Trophoblast cell (in vitro differentiated cells and primary cell): ENCODE data around the gene STRIP1.

Experiments used
- DNase-seq, 2 donors: peaks; one replicate each; pipeline ENCODE4 v3.0.0-alpha.2; 2016
- H2AFZ ChIP-seq: 2 replicates; pipeline ENCODE4 v1.6.1; 2013; ENCODE audit warnings: low read length, moderate library complexity, mild to moderate bottlenecking; ENCODE audit not compliant: insufficient read depth, poor library complexity
- H2AK5ac ChIP-seq: 2 replicates; pipeline ENCODE4 v1.6.1; 2013; ENCODE audit warnings: mild to moderate bottlenecking, low read length
- H2BK120ac ChIP-seq: 2 replicates; pipeline ENCODE4 v1.6.1; 2013; ENCODE audit warnings: low read length, mild to moderate bottlenecking, moderate library complexity; ENCODE audit not compliant: insufficient read depth, poor library complexity
- H2BK12ac ChIP-seq: 2 replicates; pipeline ENCODE4 v1.6.1; 2013; ENCODE audit warnings: mild to moderate bottlenecking, low read length, moderate library complexity
- H2BK5ac ChIP-seq: 2 replicates; pipeline ENCODE4 v1.6.1; 2013; ENCODE audit warnings: low read length, low read depth, moderate library complexity, mild to moderate bottlenecking; ENCODE audit not compliant: poor library complexity
- H3K14ac ChIP-seq: 2 replicates; pipeline ENCODE4 v1.6.1; 2013; ENCODE audit warnings: mild to moderate bottlenecking, low read length
- H3K18ac ChIP-seq: 2 replicates; pipeline ENCODE4 v1.6.1; 2013; ENCODE audit warnings: mild to moderate bottlenecking, low read length
- H3K23ac ChIP-seq: 2 replicates; pipeline ENCODE4 v1.6.1; 2013; ENCODE audit warnings: low read length
- H3K27ac ChIP-seq: 2 replicates; pipeline ENCODE4 v1.5.1; 2013; ENCODE audit warnings: low read depth, mild to moderate bottlenecking, inconsistent platforms, low read length, moderate library complexity
- H3K27me3 ChIP-seq: 2 replicates; pipeline ENCODE4 v1.6.1; 2013; ENCODE audit warnings: inconsistent platforms, mild to moderate bottlenecking, low read length, moderate library complexity; ENCODE audit not compliant: insufficient read depth
- H3K36me3 ChIP-seq, 2 experiments: 1 replicate in 1 of 2; 2 replicates in 1 of 2; pipeline ENCODE4 v1.6.1; 2013; ENCODE audit warnings: low read length in 2 of 2, mild to moderate bottlenecking in 2 of 2, moderate library complexity in 1 of 2; ENCODE audit not compliant: insufficient read depth in 2 of 2, control insufficient read depth in 1 of 2
- H3K4ac ChIP-seq: 2 replicates; pipeline ENCODE4 v1.6.1; 2013; ENCODE audit warnings: low read depth, mild to moderate bottlenecking, low read length, moderate library complexity
- H3K4me1 ChIP-seq, 2 experiments: 1 replicate in 1 of 2; 2 replicates in 1 of 2; pipeline ENCODE4 v1.6.1; 2013; ENCODE audit warnings: low read length in 2 of 2, mild to moderate bottlenecking in 2 of 2, moderate library complexity in 1 of 2; ENCODE audit not compliant: insufficient read depth in 2 of 2, control insufficient read depth in 1 of 2
- H3K4me2 ChIP-seq: 2 replicates; pipeline ENCODE4 v1.6.1; 2013; ENCODE audit warnings: inconsistent platforms, mild to moderate bottlenecking, low read length, moderate library complexity
- H3K4me3 ChIP-seq: 2 replicates; pipeline ENCODE4 v1.5.1; 2013; ENCODE audit warnings: mild to moderate bottlenecking, low read depth, low read length, inconsistent platforms
- H3K79me1 ChIP-seq: one replicate; pipeline ENCODE4 v1.6.1; 2013; ENCODE audit warnings: low read length
- H3K79me2 ChIP-seq: 2 replicates; pipeline ENCODE4 v1.6.1; 2013; ENCODE audit warnings: low read length, mild to moderate bottlenecking; ENCODE audit not compliant: control insufficient read depth, insufficient read depth, poor library complexity
- H3K9ac ChIP-seq: 2 replicates; pipeline ENCODE4 v1.6.1; 2013; ENCODE audit warnings: mild to moderate bottlenecking, low read length
- H3K9me3 ChIP-seq: 2 replicates; pipeline ENCODE4 v1.6.1; 2013; ENCODE audit warnings: low read depth, mild to moderate bottlenecking, control low read depth, inconsistent platforms, low read length; ENCODE audit not compliant: insufficient read depth
- H4K12ac ChIP-seq: 2 replicates; pipeline ENCODE4 v1.6.1; 2013; ENCODE audit warnings: low read depth, mild to moderate bottlenecking, low read length, moderate library complexity
- H4K8ac ChIP-seq: 2 replicates; pipeline ENCODE4 v1.6.1; 2013; ENCODE audit warnings: low read depth, mild to moderate bottlenecking, low read length, moderate library complexity
- H4K91ac ChIP-seq: one replicate; pipeline ENCODE4 v1.6.1; 2013; ENCODE audit warnings: low read depth, mild to moderate bottlenecking, low read length, moderate library complexity
- WGBS: extraction: QIAGEN DNeasy Blood & Tissue Kit; methylation state at CpG from one replicate; pipeline ENCODE4 v1.1.7; 2013; ENCODE audit warnings: missing lambda C conversion rate; ENCODE audit not compliant: insufficient read length, insufficient coverage; ENCODE audit errors: extremely low coverage; 5-methylcytosine and 5-hydroxymethylcytosine counted together

Gene STRIP1

GRCh38 chr1:110011527-110012041, 22.8 kb upstream of the STRIP1 start:
- no peak overlapping the region for H4K91ac ChIP-seq
- no peak overlapping the region for H3K27ac ChIP-seq
- H3K9ac ChIP-seq, result no peak overlapping the region
- no peak overlapping the region for H3K4me2 ChIP-seq
- no peaks in the 10 kb centered on the region for H3K79me1 ChIP-seq
- H4K8ac ChIP-seq, result no peak overlapping the region
- no CpG with 5 or more reads among the region's 2 CpGs for WGBS
- H3K4me3 ChIP-seq, result no peak overlapping the region
- H2BK120ac ChIP-seq, result no peak overlapping the region
- no peak overlapping the region for H4K12ac ChIP-seq
- no peak overlapping the region for H2BK5ac ChIP-seq
- H3K4me1 ChIP-seq, result peaks cover 2 to 6% of the 10 kb centered on the region in 2 experiments
- H3K23ac ChIP-seq, result no peak overlapping the region
- no peak overlapping the region for H2AK5ac ChIP-seq
- H3K9me3 ChIP-seq, result no peaks in the 10 kb centered on the region
- H3K36me3 ChIP-seq, result peaks cover 18 to 34% of the 10 kb centered on the region in 2 experiments
- H3K14ac ChIP-seq, result no peak overlapping the region
- no peak overlapping the region for H3K18ac ChIP-seq
- no peaks in the 10 kb centered on the region for H3K27me3 ChIP-seq
- H2BK12ac ChIP-seq, result no peak overlapping the region
- H3K4ac ChIP-seq, result no peak overlapping the region
- H3K79me2 ChIP-seq, result peaks cover 2% of the 10 kb centered on the region
- H2AFZ ChIP-seq, result no peak overlapping the region
- DNase-seq, result peak; percentile 33 to 64

GRCh38 chr1:110012100-110012780, 22.2 kb upstream of the STRIP1 start:
- H3K79me2 ChIP-seq, result no peaks in the 10 kb centered on the region
- no peak overlapping the region for H3K4ac ChIP-seq
- no CpG with 5 or more reads among the region's 6 CpGs for WGBS

GRCh38 chr1:110017792-110018191, 16.6 kb upstream of the STRIP1 start:
- no peak overlapping the region for H3K9ac ChIP-seq
- H3K27me3 ChIP-seq, result no peaks in the 10 kb centered on the region
- no peak overlapping the region for H4K12ac ChIP-seq
- no peak overlapping the region for H3K4ac ChIP-seq
- no peak overlapping the region for H2BK120ac ChIP-seq
- H4K8ac ChIP-seq, result no peak overlapping the region
- H3K79me2 ChIP-seq, result no peaks in the 10 kb centered on the region
- peaks cover 27 to 62% of the 10 kb centered on the region in 2 experiments for H3K36me3 ChIP-seq
- WGBS, result no CpG with 5 or more reads among the region's 3 CpGs
- no peak overlapping the region for H3K18ac ChIP-seq
- H2BK5ac ChIP-seq, result no peak overlapping the region
- H3K27ac ChIP-seq, result no peak overlapping the region
- DNase-seq, result peak; percentile 43 to 83
- no peak overlapping the region for H4K91ac ChIP-seq
- H2BK12ac ChIP-seq, result no peak overlapping the region
- no peaks in the 10 kb centered on the region for H3K79me1 ChIP-seq
- H3K9me3 ChIP-seq, result no peaks in the 10 kb centered on the region
- H2AK5ac ChIP-seq, result no peak overlapping the region
- H3K23ac ChIP-seq, result no peak overlapping the region
- no peak overlapping the region for H3K14ac ChIP-seq
- H3K4me1 ChIP-seq, result no peaks in the 10 kb centered on the region
- H2AFZ ChIP-seq, result no peak overlapping the region
- no peak overlapping the region for H3K4me2 ChIP-seq
- H3K4me3 ChIP-seq, result no peak overlapping the region

More at GRCh38 chr1:110012100-110012780, 22.2 kb upstream of the STRIP1 start:
- no peak overlapping the region for H4K8ac ChIP-seq
- no peaks in the 10 kb centered on the region for H3K27me3 ChIP-seq
- H3K18ac ChIP-seq, result no peak overlapping the region
- H2BK5ac ChIP-seq, result no peak overlapping the region
- H3K4me3 ChIP-seq, result no peak overlapping the region
- peak overlapping the region; percentile 1 for H3K9ac ChIP-seq
- H2AFZ ChIP-seq, result no peak overlapping the region
- H3K14ac ChIP-seq, result no peak overlapping the region
- H3K4me1 ChIP-seq, result peaks cover 2% of the 10 kb centered on the region in 2 experiments
- no peak overlapping the region for H3K4me2 ChIP-seq
- no peak overlapping the region for H2BK120ac ChIP-seq
- no peaks in the 10 kb centered on the region for H3K79me1 ChIP-seq
- H2AK5ac ChIP-seq, result no peak overlapping the region
- H2BK12ac ChIP-seq, result no peak overlapping the region
- H4K12ac ChIP-seq, result no peak overlapping the region
- no peaks in the 10 kb centered on the region for H3K9me3 ChIP-seq
- no peak overlapping the region for H3K23ac ChIP-seq
- no peak for DNase-seq
- H4K91ac ChIP-seq, result no peak overlapping the region
- H3K36me3 ChIP-seq, result peaks cover 20 to 37% of the 10 kb centered on the region in 2 experiments
- H3K27ac ChIP-seq, result no peak overlapping the region

- Histone ChIP-seq H3K14ac (no peak overlapping the region), H3K18ac (no peak overlapping the region), H3K9ac (peak overlapping the region; percentile 6), H3K23ac (no peak overlapping the region), H3K4me1 (no peaks in the 10 kb centered on the region), H3K36me3 (peaks cover 26 to 66% of the 10 kb centered on the region in 2 experiments), H4K8ac (no peak overlapping the region), H3K79me1 (no peaks in the 10 kb centered on the region), H3K9me3 (no peaks in the 10 kb centered on the region), H3K27me3 (no peaks in the 10 kb centered on the region), H2AFZ (no peak overlapping the region), H3K4me2 (no peak overlapping the region), H4K12ac (no peak overlapping the region), H2BK12ac (no peak overlapping the region), H3K27ac (no peak overlapping the region), H3K79me2 (no peaks in the 10 kb centered on the region), H4K91ac (no peak overlapping the region), H2BK5ac (no peak overlapping the region), H3K4ac (no peak overlapping the region), H3K4me3 (no peak overlapping the region), H2AK5ac (no peak overlapping the region), H2BK120ac (no peak overlapping the region)
- DNase-seq, result no peak
- WGBS, result no CpG with 5 or more reads among the region's 9 CpGs
Measured at GRCh38 chr1:110018396-110018795, 16.0 kb upstream of the STRIP1 start.
